Daoy (cell line): Measurements from ENCODE around the gene TENM4. TPM values are rescaled to one million over a fixed set of nuclear protein-coding genes. Genes with fewer than 3 reads are reported as not detected.

Experiments
- DNase-seq: peaks from one replicate; pipeline ENCODE4 v3.0.0-alpha.2; 2015; ENCODE audit warnings: low read depth
- total RNA-seq: library from RNA; depleted of rRNA; stranded (reverse); fragments of >200 nt; shearing (Covaris generic); gene quantifications from 2 replicates; pipeline ENCODE4 v1.2.3, GENCODE V29; 2014

Gene TENM4
- total RNA-seq, 1 experiment from 2014 or later, result 13.6 TPM

- DNase-seq, result peak; percentile 95
Observed at GRCh38 chr11:79419120-79419519, 21.7 kb downstream of the TENM4 start.

- DNase-seq, result no peak
Observed at GRCh38 chr11:79418241-79418640, 22.6 kb downstream of the TENM4 start.

- DNase-seq, result no peak
Observed at GRCh38 chr11:79417069-79417920, 23.5 kb downstream of the TENM4 start.

- no peak for DNase-seq
Observed at GRCh38 chr11:79415912-79416311, 24.9 kb downstream of the TENM4 start.

- peak; percentile 30 for DNase-seq
Observed at GRCh38 chr11:79415411-79415810, 25.4 kb downstream of the TENM4 start.

- peak; percentile 79 for DNase-seq
Observed at GRCh38 chr11:79414644-79415317, 26.0 kb downstream of the TENM4 start.

- no peak for DNase-seq
Observed at GRCh38 chr11:79414041-79414440, 26.8 kb downstream of the TENM4 start.

- peak; percentile 90 for DNase-seq
Observed at GRCh38 chr11:79413268-79413667, 27.6 kb downstream of the TENM4 start.

GRCh38 chr11:79412761-79413160, 28.1 kb downstream of the TENM4 start:
- DNase-seq, result peak; percentile 23

- DNase-seq, result no peak
Observed at GRCh38 chr11:79409330-79409729, 31.5 kb downstream of the TENM4 start.

GRCh38 chr11:79406376-79406775, 34.5 kb downstream of the TENM4 start:
- DNase-seq, result no peak

GRCh38 chr11:79404806-79405205, 36.0 kb downstream of the TENM4 start:
- no peak for DNase-seq

GRCh38 chr11:79404325-79404724, 36.5 kb downstream of the TENM4 start:
- DNase-seq, result no peak

GRCh38 chr11:79403839-79404238, 37.0 kb downstream of the TENM4 start:
- no peak for DNase-seq

GRCh38 chr11:79402912-79403311, 37.9 kb downstream of the TENM4 start:
- DNase-seq, result no peak

- peak; percentile 56 for DNase-seq
Observed at GRCh38 chr11:79400717-79401330, 40.0 kb downstream of the TENM4 start.

GRCh38 chr11:79400206-79400605, 40.6 kb downstream of the TENM4 start:
- DNase-seq, result no peak

- DNase-seq, result peak; percentile 72
Observed at GRCh38 chr11:79397252-79397651, 43.6 kb downstream of the TENM4 start.

- DNase-seq, result peak; percentile 54
Observed at GRCh38 chr11:79396674-79397073, 44.2 kb downstream of the TENM4 start.

- DNase-seq, result no peak
Observed at GRCh38 chr11:79396001-79396400, 44.8 kb downstream of the TENM4 start.

- peak; percentile 65 for DNase-seq
Observed at GRCh38 chr11:79393362-79394043, 47.3 kb downstream of the TENM4 start.

GRCh38 chr11:79392161-79392560, 48.7 kb downstream of the TENM4 start:
- no peak for DNase-seq
